Ovary (tissue), 9 donors: ENCODE results near the gene NCAM1. TPM values are rescaled to one million over a fixed set of nuclear protein-coding genes. Genes with fewer than 3 reads are reported as not detected.

ENCODE experiments used
- DNase-seq, 5 donors: peaks; one replicate each; pipeline ENCODE4 v3.0.0-alpha.2; 2019 to 2020
- H3K27ac ChIP-seq, 2 donors: fragments of 200-600 bp; one replicate each; pipeline versions ENCODE4 v1.5.1 to v1.8.0; 2019 to 2022
- H3K27me3 ChIP-seq: fragments of 200-600 bp; one replicate; pipeline ENCODE4 v1.8.0; 2022
- H3K36me3 ChIP-seq: fragments of 200-600 bp; sonication (generic); one replicate; pipeline ENCODE4 v1.5.1; 2019
- H3K4me1 ChIP-seq: one replicate; pipeline ENCODE4 v1.8.1; 2013; ENCODE audit warnings: mild to moderate bottlenecking, moderate library complexity; ENCODE audit not compliant: insufficient read depth
- H3K4me3 ChIP-seq: fragments of 200-600 bp; sonication (generic); one replicate; pipeline ENCODE4 v1.5.1; 2017
- H3K9me3 ChIP-seq, 2 donors: fragments of 200-600 bp in 1 of 2; sonication (generic) in 1 of 2; one replicate each; pipeline versions ENCODE4 v1.5.1 to v1.8.1; 2013 to 2019; ENCODE audit warnings: mild to moderate bottlenecking in 1 of 2, moderate library complexity in 1 of 2
- CTCF ChIP-seq, 3 donors: fragments of 450-650 bp in 2 of 3; fragments of 200-600 bp in 1 of 3; IDR thresholded peaks; one replicate each; pipeline versions ENCODE4 v1.5.1 to v1.8.0; 2016 to 2022; ENCODE audit warnings: antibody characterized with exemption in 3 of 3, mild to moderate bottlenecking in 1 of 3
- EP300 ChIP-seq: sonication (generic); formaldehyde crosslinking; IDR thresholded peaks from one replicate; pipeline ENCODE4 v1.6.1; 2017; ENCODE audit warnings: antibody characterized with exemption
- POLR2A ChIP-seq: fragments of 450-650 bp; IDR thresholded peaks from one replicate; pipeline ENCODE4 v1.6.1; 2017; ENCODE audit warnings: antibody characterized with exemption, mild to moderate bottlenecking, moderate library complexity
- WGBS, 3 donors: extraction: QIAGEN DNeasy Blood & Tissue Kit in 1 of 3; methylation state at CpG; one replicate each; pipeline versions ENCODE4 v1.1.5 to v1.1.7; 2013 to 2017; 5-methylcytosine and 5-hydroxymethylcytosine counted together
- intact Hi-C, 4 donors: fragments of 100-400 bp; cut with DNase I; formaldehyde crosslinking; loops; one replicate each; pipeline versions ENCODE4 v1.11.0 to v1.15.1; 2022 to 2023
- polyA plus RNA-seq, 2 donors: library from polyadenylated mRNA; stranded (reverse); fragments of 200-250 nt in 1 of 2; fragments of 350-450 nt in 1 of 2; fragmentation: Illumina TruSeq in 1 of 2; extraction: RNeasy Lipid Tissue Mini Kit (QIAGEN cat#74804) in 1 of 2; gene quantifications; one replicate each; pipeline ENCODE4 v1.2.3, GENCODE V29; 2013 to 2014
- total RNA-seq, 7 donors: library from RNA; depleted of rRNA in 2 of 7; stranded (reverse); fragments of >200 nt in 2 of 7; fragmentation: NEBNext Ultra II Directional in 3 of 7; extraction: Animal tissue kit (Norgen Biotek cat#: 25700) in 3 of 7; gene quantifications; one replicate each; pipeline versions ENCODE4 v1.1.0 to v1.2.4, GENCODE V29; 2016 to 2023
- donor health status: DM: no; HTN: no; CAD: no; lungs with moderate emphysema.
- donor health status: DM: no; HTN: no; CAD: no.
- donor health status: Bipolar disorder and iron deficiency.
- donor health status: DM: yes; HTN: yes; CAD: no.
- donor health status: DM: no; HTN: no; CAD: no.
- donor health status: DM: yes; HTN: yes; CAD: no.

The NCAM1 gene
- total and polyA plus RNA-seq, 9 donors = 23.0 to 194 (median 106) TPM

GRCh38 chr11:113075586-113076095, 114.4 kb downstream of the NCAM1 start:
- H3K4me3 ChIP-seq = no peak overlapping the region
- DNase-seq = no peak
- no peaks in the 10 kb centered on the region for H3K4me1 ChIP-seq
- no peaks in the 10 kb centered on the region for H3K36me3 ChIP-seq
- no peak overlapping the region for H3K27ac ChIP-seq
- intact Hi-C loops = no loop called here
- TF ChIP-seq EP300 (no peak), CTCF (IDR thresholded peaks at IDR 0.05) (no peak), POLR2A (no peak)
- no peaks in the 10 kb centered on the region for H3K9me3 ChIP-seq
- WGBS, 3 donors = 50 to 73% (median 58%) methylated on average over 1 of the region's 1 CpG
- H3K27me3 ChIP-seq = no peaks in the 10 kb centered on the region

GRCh38 chr11:113077379-113077778, 116.2 kb downstream of the NCAM1 start:
- intact Hi-C loops = no loop called here
- 92 to 96% (median 93%) methylated on average over 6 of the region's 6 CpGs for WGBS, 3 donors
- Histone ChIP-seq H3K36me3 (no peaks in the 10 kb centered on the region), H3K27me3 (no peaks in the 10 kb centered on the region), H3K27ac (no peak overlapping the region), H3K9me3 (no peaks in the 10 kb centered on the region), H3K4me3 (no peak overlapping the region), H3K4me1 (no peaks in the 10 kb centered on the region)
- TF ChIP-seq POLR2A (no peak), EP300 (no peak), CTCF (IDR thresholded peaks at IDR 0.05) (no peak)
- DNase-seq = no peak

- Histone ChIP-seq H3K27ac (no peak overlapping the region), H3K9me3 (no peaks in the 10 kb centered on the region), H3K4me1 (no peaks in the 10 kb centered on the region), H3K27me3 (no peaks in the 10 kb centered on the region), H3K4me3 (no peak overlapping the region), H3K36me3 (no peaks in the 10 kb centered on the region)
- WGBS, 3 donors = 73 to 85% (median 84%) methylated on average over 12 of the region's 12 CpGs
- DNase-seq = no peak
- TF ChIP-seq POLR2A = no peak
- TF ChIP-seq CTCF (IDR thresholded peaks at IDR 0.05) = no peak
- no peak for TF ChIP-seq EP300
- intact Hi-C loops = no loop called here
Measured at GRCh38 chr11:113082341-113082955, 121.2 kb downstream of the NCAM1 start.

- no peaks in the 10 kb centered on the region for H3K4me1 ChIP-seq
- intact Hi-C loops = no loop called here
- H3K36me3 ChIP-seq = no peaks in the 10 kb centered on the region
- H3K27me3 ChIP-seq = no peaks in the 10 kb centered on the region
- H3K9me3 ChIP-seq = no peaks in the 10 kb centered on the region
- DNase-seq = no peak
- no peak overlapping the region for H3K27ac ChIP-seq
- 82 to 85% (median 85%) methylated on average over 3 of the region's 3 CpGs for WGBS, 3 donors
- H3K4me3 ChIP-seq = no peak overlapping the region
- TF ChIP-seq POLR2A (no peak), EP300 (no peak), CTCF (IDR thresholded peaks at IDR 0.05) (no peak)
Measured at GRCh38 chr11:113083571-113083970, 122.4 kb downstream of the NCAM1 start.
